Mesendoderm (in vitro differentiated cells): ENCODE measurements around the gene XYLB.

Experiments
- DNase-seq: peaks from one replicate; pipeline ENCODE4 v3.0.0; 2013
- H2AK5ac ChIP-seq: 2 replicates; pipeline ENCODE4 v1.6.1; 2013; ENCODE audit warnings: low read length, inconsistent platforms
- H2BK120ac ChIP-seq: 2 replicates; pipeline ENCODE4 v1.6.1; 2013; ENCODE audit warnings: low read depth, mild to moderate bottlenecking, low read length, moderate library complexity, mixed read lengths
- H2BK15ac ChIP-seq: replicated peaks from 2 replicates; pipeline ENCODE4 v1.6.1; 2013; ENCODE audit warnings: low read depth, mild to moderate bottlenecking, moderate library complexity
- H2BK5ac ChIP-seq: 2 replicates; pipeline ENCODE4 v1.6.1; 2013; ENCODE audit warnings: low read length, inconsistent platforms
- H3K18ac ChIP-seq: 2 replicates; pipeline ENCODE4 v1.6.1; 2013; ENCODE audit warnings: mild to moderate bottlenecking, low read length, mixed read lengths
- H3K23ac ChIP-seq: one replicate; pipeline ENCODE4 v1.6.1; 2013; ENCODE audit warnings: low read length
- H3K27ac ChIP-seq: 2 replicates; pipeline ENCODE4 v1.5.1; 2013; ENCODE audit warnings: low read depth, mild to moderate bottlenecking, inconsistent platforms, low read length, moderate library complexity
- H3K27me3 ChIP-seq: 2 replicates; pipeline ENCODE4 v1.6.1; 2013; ENCODE audit warnings: low read length, control low read depth, mild to moderate bottlenecking, inconsistent platforms; ENCODE audit not compliant: insufficient read depth, poor library complexity
- H3K36me3 ChIP-seq: 2 replicates; pipeline ENCODE4 v1.6.1; 2013; ENCODE audit warnings: low read length, inconsistent platforms; ENCODE audit not compliant: control insufficient read depth, insufficient read depth
- H3K4ac ChIP-seq: one replicate; pipeline ENCODE4 v1.6.1; 2013; ENCODE audit warnings: low read depth, mild to moderate bottlenecking, low read length, moderate library complexity
- H3K4me1 ChIP-seq: 2 replicates; pipeline ENCODE4 v1.6.1; 2013; ENCODE audit warnings: low read depth, low read length, inconsistent platforms; ENCODE audit not compliant: control insufficient read depth
- H3K4me2 ChIP-seq: 2 replicates; pipeline ENCODE4 v1.6.1; 2013; ENCODE audit warnings: low read length
- H3K4me3 ChIP-seq: 2 replicates; pipeline ENCODE4 v1.5.1; 2013; ENCODE audit warnings: mild to moderate bottlenecking, low read length
- H3K56ac ChIP-seq: one replicate; pipeline ENCODE4 v1.6.1; 2013; ENCODE audit warnings: low read length
- H3K79me1 ChIP-seq: 2 replicates; pipeline ENCODE4 v1.6.1; 2013; ENCODE audit warnings: low read length, inconsistent platforms
- H3K79me2 ChIP-seq: 2 replicates; pipeline ENCODE4 v1.6.1; 2013; ENCODE audit warnings: mild to moderate bottlenecking, low read length; ENCODE audit not compliant: control insufficient read depth, insufficient read depth
- H3K9ac ChIP-seq: 2 replicates; pipeline ENCODE4 v1.6.1; 2013; ENCODE audit warnings: low read length, inconsistent platforms
- H4K5ac ChIP-seq: one replicate; pipeline ENCODE4 v1.6.1; 2013; ENCODE audit warnings: low read length
- H4K8ac ChIP-seq: one replicate; pipeline ENCODE4 v1.6.1; 2013; ENCODE audit warnings: low read depth, mild to moderate bottlenecking, control low read depth, low read length, moderate library complexity
- WGBS: extraction: QIAGEN DNeasy Blood & Tissue Kit; methylation state at CpG from one replicate; pipeline ENCODE4 v1.1.7; 2013; ENCODE audit warnings: low lambda C conversion rate, missing lambda C conversion rate; ENCODE audit not compliant: insufficient coverage; ENCODE audit errors: extremely low coverage; 5-methylcytosine and 5-hydroxymethylcytosine counted together

Gene XYLB

GRCh38 chr3:38382506-38383080 lies 36.0 kb downstream of the XYLB start:
- Histone ChIP-seq H2AK5ac (no peak overlapping the region), H3K4ac (no peak overlapping the region), H3K4me3 (no peak overlapping the region), H3K23ac (no peak overlapping the region), H2BK5ac (no peak overlapping the region), H2BK120ac (no peak overlapping the region), H3K27me3 (no peaks in the 10 kb centered on the region), H4K8ac (no peak overlapping the region), H3K27ac (no peak overlapping the region), H3K18ac (no peak overlapping the region), H3K79me1 (no peaks in the 10 kb centered on the region), H3K36me3 (peaks cover 1% of the 10 kb centered on the region), H2BK15ac (no peak overlapping the region), H3K79me2 (no peaks in the 10 kb centered on the region), H3K9ac (no peak overlapping the region), H3K4me1 (no peaks in the 10 kb centered on the region), H3K4me2 (no peak overlapping the region), H4K5ac (no peak overlapping the region), H3K56ac (no peak overlapping the region)
- no peak for DNase-seq
- no CpG with 5 or more reads among the region's 7 CpGs for WGBS

- H4K8ac ChIP-seq, result no peak overlapping the region
- H2BK5ac ChIP-seq, result no peak overlapping the region
- no peak overlapping the region for H3K27ac ChIP-seq
- no peak overlapping the region for H2AK5ac ChIP-seq
- H3K56ac ChIP-seq, result no peak overlapping the region
- no peak overlapping the region for H3K4ac ChIP-seq
- H3K27me3 ChIP-seq, result no peaks in the 10 kb centered on the region
- H4K5ac ChIP-seq, result no peak overlapping the region
- H3K23ac ChIP-seq, result no peak overlapping the region
- no peaks in the 10 kb centered on the region for H3K79me2 ChIP-seq
- H3K18ac ChIP-seq, result no peak overlapping the region
- no peak overlapping the region for H3K9ac ChIP-seq
- no peak overlapping the region for H2BK15ac ChIP-seq
- no peak overlapping the region for H2BK120ac ChIP-seq
- no peaks in the 10 kb centered on the region for H3K4me1 ChIP-seq
- WGBS, result no CpG with 5 or more reads among the region's 8 CpGs
- no peaks in the 10 kb centered on the region for H3K79me1 ChIP-seq
- H3K4me3 ChIP-seq, result no peak overlapping the region
- H3K4me2 ChIP-seq, result no peak overlapping the region
- H3K36me3 ChIP-seq, result peaks cover 1% of the 10 kb centered on the region
- no peak for DNase-seq
These were observed 36.7 kb downstream of the XYLB start for GRCh38 chr3:38383156-38383875.

- no peak overlapping the region for H4K8ac ChIP-seq
- H2BK120ac ChIP-seq, result no peak overlapping the region
- H3K79me2 ChIP-seq, result no peaks in the 10 kb centered on the region
- no peak overlapping the region for H3K9ac ChIP-seq
- H3K18ac ChIP-seq, result no peak overlapping the region
- no peak overlapping the region for H3K27ac ChIP-seq
- no peak overlapping the region for H3K4ac ChIP-seq
- H3K56ac ChIP-seq, result no peak overlapping the region
- no peak overlapping the region for H2BK15ac ChIP-seq
- H3K4me3 ChIP-seq, result no peak overlapping the region
- H3K27me3 ChIP-seq, result no peaks in the 10 kb centered on the region
- peaks cover 1% of the 10 kb centered on the region for H3K36me3 ChIP-seq
- no peak overlapping the region for H2AK5ac ChIP-seq
- WGBS, result no CpG with 5 or more reads among the region's 5 CpGs
- H3K4me2 ChIP-seq, result no peak overlapping the region
- H3K79me1 ChIP-seq, result no peaks in the 10 kb centered on the region
- DNase-seq, result no peak
- H3K4me1 ChIP-seq, result no peaks in the 10 kb centered on the region
- H3K23ac ChIP-seq, result no peak overlapping the region
- H4K5ac ChIP-seq, result no peak overlapping the region
- no peak overlapping the region for H2BK5ac ChIP-seq
These were observed 40.6 kb downstream of the XYLB start for GRCh38 chr3:38386992-38387750.

- H3K18ac ChIP-seq, result no peak overlapping the region
- no peaks in the 10 kb centered on the region for H3K4me1 ChIP-seq
- no peak overlapping the region for H2AK5ac ChIP-seq
- H4K5ac ChIP-seq, result no peak overlapping the region
- no peak overlapping the region for H2BK15ac ChIP-seq
- no peak overlapping the region for H3K4ac ChIP-seq
- H3K27ac ChIP-seq, result no peak overlapping the region
- no peak overlapping the region for H2BK5ac ChIP-seq
- no peak for DNase-seq
- H2BK120ac ChIP-seq, result no peak overlapping the region
- peaks cover 1% of the 10 kb centered on the region for H3K36me3 ChIP-seq
- no peak overlapping the region for H3K4me2 ChIP-seq
- WGBS, result 100% methylated on average over 1 of the region's 5 CpGs
- no peak overlapping the region for H3K56ac ChIP-seq
- H3K4me3 ChIP-seq, result no peak overlapping the region
- no peak overlapping the region for H3K9ac ChIP-seq
- no peak overlapping the region for H3K23ac ChIP-seq
- H3K27me3 ChIP-seq, result no peaks in the 10 kb centered on the region
- no peaks in the 10 kb centered on the region for H3K79me1 ChIP-seq
- no peaks in the 10 kb centered on the region for H3K79me2 ChIP-seq
- no peak overlapping the region for H4K8ac ChIP-seq
These were observed 41.3 kb downstream of the XYLB start for GRCh38 chr3:38387862-38388261.

GRCh38 chr3:38392604-38393163 lies 46.1 kb downstream of the XYLB start:
- no peak overlapping the region for H3K18ac ChIP-seq
- no peak overlapping the region for H3K4me3 ChIP-seq
- H3K27ac ChIP-seq, result no peak overlapping the region
- H3K36me3 ChIP-seq, result no peaks in the 10 kb centered on the region
- no peaks in the 10 kb centered on the region for H3K27me3 ChIP-seq
- no peaks in the 10 kb centered on the region for H3K4me1 ChIP-seq
- no peak for DNase-seq
- H2BK5ac ChIP-seq, result no peak overlapping the region
- no peak overlapping the region for H4K5ac ChIP-seq
- WGBS, result no CpG with 5 or more reads among the region's 1 CpG
- no peak overlapping the region for H3K23ac ChIP-seq
- H3K9ac ChIP-seq, result no peak overlapping the region
- no peak overlapping the region for H2AK5ac ChIP-seq
- no peak overlapping the region for H2BK120ac ChIP-seq
- H3K56ac ChIP-seq, result no peak overlapping the region
- H3K4ac ChIP-seq, result no peak overlapping the region
- H3K4me2 ChIP-seq, result no peak overlapping the region
- no peak overlapping the region for H2BK15ac ChIP-seq
- H4K8ac ChIP-seq, result no peak overlapping the region
- H3K79me2 ChIP-seq, result no peaks in the 10 kb centered on the region
- no peaks in the 10 kb centered on the region for H3K79me1 ChIP-seq
